ENCODE data around the gene CHCHD2. TPM values are rescaled to one million over a fixed set of nuclear protein-coding genes. Genes with fewer than 3 reads are reported as not detected.

CHCHD2 gene
- total RNA-seq, 1 experiment from 2014 or later, result 454 TPM

GRCh38 chr7:56091591-56091990 lies 14.7 kb downstream of the CHCHD2 start:
- H3K36me3 Mint-ChIP-seq (ENCODE audit: insufficient read depth, unreplicated experiment), result peaks cover 18% of the 10 kb centered on the region

GRCh38 chr7:56087445-56087844 lies 18.8 kb downstream of the CHCHD2 start:
- intact Hi-C loops (cut with micrococcal nuclease; ENCODE audit: unreplicated experiment), result no loop called here
- CTCF ChIA-PET, result no interaction called here
- DNase-seq, result no peak
- no peaks in the 10 kb centered on the region for H3K27me3 ChIP-seq (replicated peaks; ENCODE audit: control insufficient read depth, insufficient read depth, low read length)
- Mint-ChIP-seq H3K27ac (ENCODE audit: unreplicated experiment) (no peak overlapping the region), H3K4me1 (ENCODE audit: low read depth, unreplicated experiment) (no peaks in the 10 kb centered on the region), H3K27me3 (ENCODE audit: insufficient read depth, unreplicated experiment) (no peaks in the 10 kb centered on the region), H3K4me3 (ENCODE audit: unreplicated experiment) (no peak overlapping the region), H3K9me3 (ENCODE audit: unreplicated experiment) (no peaks in the 10 kb centered on the region), H3K36me3 (ENCODE audit: insufficient read depth, unreplicated experiment) (peaks cover 12% of the 10 kb centered on the region)
- no peaks in the 10 kb centered on the region; the same call in 1 of the 2 replicates for H3K36me3 ChIP-seq (ENCODE audit: control insufficient read depth, insufficient read depth, low read length)
- no peak for TF ChIP-seq CTCF (IDR thresholded peaks at IDR 0.05; ENCODE audit: insufficient read depth in 1 of 2, low read depth in 1 of 2, low read length in 1 of 2, severe bottlenecking in 1 of 2, unreplicated experiment in 1 of 2)
- H3K9me3 ChIP-seq, result no peaks in the 10 kb centered on the region
- no peaks in the 10 kb centered on the region for H3K4me1 ChIP-seq
- H3K4me3 ChIP-seq (ENCODE audit: low read depth, low read length), result no peak overlapping the region
- POLR2A ChIA-PET, result no interaction called here
- no TSS peak for BruUV-seq (replicated peaks)

More at GRCh38 chr7:56091591-56091990, 14.7 kb downstream of the CHCHD2 start:
- Mint-ChIP-seq H3K27me3 (ENCODE audit: insufficient read depth, unreplicated experiment) (no peaks in the 10 kb centered on the region), H3K4me1 (ENCODE audit: low read depth, unreplicated experiment) (no peaks in the 10 kb centered on the region), H3K27ac (ENCODE audit: unreplicated experiment) (no peak overlapping the region), H3K9me3 (ENCODE audit: unreplicated experiment) (no peaks in the 10 kb centered on the region), H3K4me3 (ENCODE audit: unreplicated experiment) (no peak overlapping the region)
- Histone ChIP-seq H3K4me1 (no peaks in the 10 kb centered on the region), H3K27me3 (replicated peaks; ENCODE audit: control insufficient read depth, insufficient read depth, low read length) (no peaks in the 10 kb centered on the region), H3K9me3 (no peaks in the 10 kb centered on the region), H3K36me3 (ENCODE audit: control insufficient read depth, insufficient read depth, low read length) (no peaks in the 10 kb centered on the region; the same call in 1 of the 2 replicates), H3K4me3 (ENCODE audit: low read depth, low read length) (no peak overlapping the region)
- ChIA-PET POLR2A (no interaction called here), CTCF (no interaction called here)
- no TSS peak for BruUV-seq (replicated peaks)
- DNase-seq, result no peak
- TF ChIP-seq CTCF (IDR thresholded peaks at IDR 0.05; ENCODE audit: insufficient read depth in 1 of 2, low read depth in 1 of 2, low read length in 1 of 2, severe bottlenecking in 1 of 2, unreplicated experiment in 1 of 2), result no peak
- intact Hi-C loops (cut with micrococcal nuclease; ENCODE audit: unreplicated experiment), result no loop called here

- Mint-ChIP-seq H3K4me1 (ENCODE audit: low read depth, unreplicated experiment) (no peaks in the 10 kb centered on the region), H3K27ac (ENCODE audit: unreplicated experiment) (no peak overlapping the region), H3K9me3 (ENCODE audit: unreplicated experiment) (no peaks in the 10 kb centered on the region), H3K27me3 (ENCODE audit: insufficient read depth, unreplicated experiment) (no peaks in the 10 kb centered on the region), H3K4me3 (ENCODE audit: unreplicated experiment) (no peak overlapping the region), H3K36me3 (ENCODE audit: insufficient read depth, unreplicated experiment) (peaks cover 12% of the 10 kb centered on the region)
- no TSS peak for BruUV-seq (replicated peaks)
- no peak overlapping the region for H3K4me3 ChIP-seq (ENCODE audit: low read depth, low read length)
- no peak for TF ChIP-seq CTCF (IDR thresholded peaks at IDR 0.05; ENCODE audit: insufficient read depth in 1 of 2, low read depth in 1 of 2, low read length in 1 of 2, severe bottlenecking in 1 of 2, unreplicated experiment in 1 of 2)
- ChIA-PET POLR2A (no interaction called here), CTCF (no interaction called here)
- no peaks in the 10 kb centered on the region for H3K9me3 ChIP-seq
- intact Hi-C loops (cut with micrococcal nuclease; ENCODE audit: unreplicated experiment), result no loop called here
- H3K36me3 ChIP-seq (ENCODE audit: control insufficient read depth, insufficient read depth, low read length), result no peaks in the 10 kb centered on the region; the same call in 1 of the 2 replicates
- H3K27me3 ChIP-seq (replicated peaks; ENCODE audit: control insufficient read depth, insufficient read depth, low read length), result no peaks in the 10 kb centered on the region
- DNase-seq, result no peak
- H3K4me1 ChIP-seq, result no peaks in the 10 kb centered on the region
Measured at GRCh38 chr7:56086761-56087160, 19.5 kb downstream of the CHCHD2 start.
